HepG2 (cell line): Measurements from ENCODE around the gene PNMA8B.

Experiments
- CTCF ChIP-seq: sonication (generic); formaldehyde crosslinking; IDR thresholded peaks from 2 replicates; pipeline ENCODE4 v1.5.0; 2020; ENCODE audit warnings: mild to moderate bottlenecking, missing genetic modification reagents, moderate library complexity
- JDP2 ChIP-seq: sonication (generic); formaldehyde crosslinking; IDR thresholded peaks from 2 replicates; pipeline ENCODE4 v1.8.1; 2022; ENCODE audit warnings: missing genetic modification reagents, borderline replicate concordance
- POLR2A ChIP-seq, 2 experiments: IDR thresholded peaks; 2 replicates each; pipeline ENCODE4 v1.6.1; 2011; ENCODE audit warnings: low read depth in 2 of 2, low read length in 2 of 2, mild to moderate bottlenecking in 1 of 2, moderate library complexity in 1 of 2; ENCODE audit not compliant: insufficient read depth in 1 of 2

GRCh38 chr19:46487178-46487801, 8.4 kb downstream of the PNMA8B start:
- no peak for TF ChIP-seq CTCF (CRISPR knock-in tag)
- no peak for TF ChIP-seq POLR2A (IDR thresholded peaks at IDR 0.05; ENCODE audit: insufficient read depth in 1 of 2, low read depth in 2 of 2, low read length in 2 of 2)
- no peak for TF ChIP-seq JDP2 (CRISPR knock-in tag)
